Activated CD4-positive, CD25-positive, alpha-beta regulatory T cell treated with anti-CD3 and anti-CD28 coated beads, Interleukin-2, amount 50 U/mL, for 72 hours (primary cell): Measurements from ENCODE around the gene ABCC5.

ENCODE experiments used
- DNase-seq: peaks from one replicate; pipeline ENCODE4 v3.0.0; 2021

ABCC5 gene

GRCh38 chr3:183918178-183918577 lies 99.5 kb downstream of the ABCC5 start:
- DNase-seq, result no peak

- DNase-seq, result no peak
Observed at GRCh38 chr3:183917776-183918175, 99.9 kb downstream of the ABCC5 start.

DNA sequence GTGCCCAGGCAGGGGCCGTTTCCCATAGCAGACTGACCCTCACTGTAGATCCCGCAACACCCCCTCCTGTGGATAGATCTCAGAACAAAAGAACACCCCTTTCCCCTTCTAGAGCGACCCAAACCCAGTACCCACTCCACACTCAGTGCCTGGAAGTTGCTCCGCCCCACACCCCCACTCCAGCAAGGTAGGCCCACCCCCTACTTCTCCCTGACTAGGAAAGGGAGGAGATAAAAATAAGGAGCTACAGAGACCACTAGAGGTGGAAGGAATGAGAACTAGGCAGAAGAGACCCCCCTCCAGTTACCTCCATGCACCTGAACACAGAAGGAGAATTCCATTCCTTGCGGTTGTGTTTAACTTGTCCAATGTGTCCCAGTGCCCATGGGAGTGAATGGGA lies 102.8 kb downstream of the ABCC5 start:
- no peak for DNase-seq

DNA sequence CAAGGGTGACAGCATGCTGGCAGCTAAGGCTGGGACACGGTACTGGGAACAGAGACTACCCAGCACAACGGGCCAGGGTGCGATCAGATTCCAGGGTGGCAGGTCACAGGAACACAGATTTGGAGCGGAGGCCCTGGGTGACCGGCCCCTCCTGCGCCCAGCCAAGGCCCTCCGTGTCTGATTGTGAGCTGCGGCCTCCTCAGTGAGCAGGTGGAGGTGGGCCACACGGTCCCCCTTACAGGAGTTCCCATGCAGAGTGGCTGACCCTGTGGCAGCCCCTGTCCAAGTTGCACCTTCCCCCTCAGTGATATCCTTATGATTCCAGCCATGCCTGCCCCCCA lies 104.1 kb downstream of the ABCC5 start:
- no peak for DNase-seq

DNA sequence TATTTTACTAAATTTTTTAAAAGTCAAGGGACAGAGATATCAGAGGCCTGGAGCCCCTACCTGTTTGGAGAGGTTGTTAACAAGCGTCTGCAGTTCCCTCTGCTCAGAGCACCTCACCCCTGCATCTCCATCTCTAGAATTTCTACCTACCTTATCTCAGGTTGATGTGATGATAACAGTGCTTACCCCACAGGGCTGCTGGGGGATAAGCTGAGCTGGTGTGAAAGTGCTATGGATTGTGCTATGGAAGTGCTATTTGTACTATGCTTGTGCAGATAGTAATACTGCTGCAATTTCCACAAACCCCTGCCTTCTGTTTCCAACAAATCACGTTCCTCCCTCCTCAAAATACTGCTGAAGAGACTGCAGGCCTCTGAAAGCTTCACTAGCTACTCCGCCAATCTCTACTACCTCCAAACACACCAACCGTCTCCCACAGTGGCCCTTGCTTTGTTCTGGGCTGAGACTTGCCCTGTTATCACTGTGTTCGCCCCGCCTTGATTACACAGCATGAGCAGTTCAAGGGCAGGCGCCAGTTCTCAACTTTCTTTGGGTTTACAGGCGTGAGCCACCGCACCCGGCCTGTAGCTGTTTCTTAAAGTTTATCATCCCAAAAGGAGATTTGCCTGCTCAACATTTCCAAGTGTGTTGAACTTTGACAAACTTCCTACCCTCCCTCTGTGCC lies 104.6 kb downstream of the ABCC5 start:
- no peak for DNase-seq

DNA sequence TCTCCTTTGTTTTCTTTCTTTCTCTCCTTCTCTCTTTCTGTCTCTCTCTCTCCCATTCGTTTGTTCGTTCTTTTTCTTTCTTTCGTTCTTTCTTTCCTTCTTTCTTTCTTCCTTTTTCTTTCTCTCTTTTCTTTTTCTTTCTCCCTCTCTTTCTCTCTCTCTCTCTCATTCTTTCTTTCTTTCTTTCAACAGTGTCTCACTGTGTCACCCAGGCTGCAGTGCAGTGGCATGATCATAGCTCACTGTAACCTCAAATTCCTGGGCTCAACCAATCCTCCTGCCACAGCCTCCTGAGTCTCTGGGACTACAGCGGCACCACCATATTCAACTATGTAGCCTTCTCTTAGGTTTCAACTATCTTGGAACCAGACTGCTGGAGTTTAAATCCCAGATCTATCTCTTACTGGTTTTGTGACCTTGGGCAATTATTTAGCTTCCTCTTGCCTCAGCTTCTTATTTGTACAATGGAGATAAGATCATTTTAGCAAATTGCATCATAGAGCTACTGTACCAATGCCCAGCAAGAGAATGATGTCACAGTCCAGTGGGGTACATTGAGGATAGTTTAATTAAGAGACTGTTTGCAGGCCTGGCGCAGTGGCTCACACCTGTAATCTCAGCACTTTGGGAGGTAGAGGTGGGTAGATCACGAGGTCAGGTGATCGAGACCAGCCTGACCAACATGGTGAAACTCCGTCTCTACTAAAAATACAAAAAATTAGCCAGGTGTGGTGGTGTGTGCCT lies 105.7 kb downstream of the ABCC5 start:
- no peak for DNase-seq

DNA sequence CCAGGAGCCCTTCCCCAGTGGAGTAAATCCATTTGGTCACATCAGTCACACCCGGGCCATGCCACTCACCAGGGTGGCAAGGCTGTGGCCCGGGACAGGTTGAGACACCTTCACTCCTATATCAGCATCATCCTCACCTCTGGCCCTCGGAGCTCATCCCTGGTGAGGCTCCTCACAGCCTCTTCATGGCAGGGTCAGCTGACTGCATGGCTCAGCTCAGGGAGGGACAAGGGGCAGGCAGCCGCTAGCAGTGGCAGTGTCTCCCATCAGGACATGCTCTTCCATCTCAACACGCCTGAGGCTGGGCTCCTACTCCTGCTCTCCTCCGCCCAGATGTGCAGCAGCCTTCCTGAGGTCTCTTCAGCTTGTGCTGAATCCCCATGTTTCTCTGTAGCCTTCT lies 106.6 kb downstream of the ABCC5 start:
- no peak for DNase-seq

DNA sequence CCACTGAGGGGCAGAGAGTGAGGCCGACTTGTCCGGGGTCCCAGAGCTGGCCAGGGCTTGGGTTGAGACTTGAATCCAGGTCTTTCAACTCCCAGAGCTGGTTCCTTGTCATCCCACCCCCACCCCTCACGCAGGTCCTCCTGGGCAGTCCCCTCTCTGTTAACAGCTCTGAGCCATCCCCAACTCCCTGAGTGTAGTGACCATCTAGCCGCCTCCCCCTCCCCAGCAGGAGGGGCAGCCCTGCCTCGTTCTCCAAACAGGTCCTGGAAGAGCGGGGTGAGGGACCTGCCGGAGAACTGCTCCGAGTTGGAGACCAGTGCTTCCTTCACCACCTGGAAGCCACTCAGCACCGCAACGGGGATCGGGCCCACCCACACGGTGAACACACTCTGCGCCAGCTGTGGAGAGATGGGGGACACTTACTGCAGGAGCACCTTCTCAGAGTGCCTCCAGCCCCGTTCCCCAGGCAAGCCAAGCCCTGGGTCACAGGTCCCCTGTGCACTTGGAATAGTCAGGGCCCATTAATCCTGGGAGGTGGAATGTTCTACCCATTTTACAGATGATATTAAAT lies 108.6 kb downstream of the ABCC5 start:
- no peak for DNase-seq

- no peak for DNase-seq
Observed at GRCh38 chr3:183907911-183908331, 109.8 kb downstream of the ABCC5 start.

DNA sequence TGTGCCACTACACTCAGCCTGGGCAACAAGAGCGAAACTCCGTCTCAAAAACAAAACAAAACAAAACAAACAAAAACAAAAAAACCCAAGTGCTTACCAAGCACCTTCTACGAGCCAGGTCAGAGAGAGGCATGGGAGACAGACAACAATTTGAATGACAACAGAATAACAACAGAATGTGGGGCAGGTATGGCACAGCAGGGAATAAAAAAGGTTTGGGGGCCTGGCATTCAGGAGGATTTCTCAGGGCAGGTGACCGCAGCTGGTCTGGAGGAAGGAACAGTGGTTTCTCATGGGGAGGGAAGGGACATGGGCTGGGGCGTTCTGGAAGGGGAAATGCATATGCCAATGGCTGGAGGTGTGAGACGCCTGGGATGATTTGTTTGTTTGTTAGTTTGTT lies 110.5 kb downstream of the ABCC5 start:
- DNase-seq, result no peak

- no peak for DNase-seq
Observed at GRCh38 chr3:183906234-183906921, 111.3 kb downstream of the ABCC5 start.

DNA sequence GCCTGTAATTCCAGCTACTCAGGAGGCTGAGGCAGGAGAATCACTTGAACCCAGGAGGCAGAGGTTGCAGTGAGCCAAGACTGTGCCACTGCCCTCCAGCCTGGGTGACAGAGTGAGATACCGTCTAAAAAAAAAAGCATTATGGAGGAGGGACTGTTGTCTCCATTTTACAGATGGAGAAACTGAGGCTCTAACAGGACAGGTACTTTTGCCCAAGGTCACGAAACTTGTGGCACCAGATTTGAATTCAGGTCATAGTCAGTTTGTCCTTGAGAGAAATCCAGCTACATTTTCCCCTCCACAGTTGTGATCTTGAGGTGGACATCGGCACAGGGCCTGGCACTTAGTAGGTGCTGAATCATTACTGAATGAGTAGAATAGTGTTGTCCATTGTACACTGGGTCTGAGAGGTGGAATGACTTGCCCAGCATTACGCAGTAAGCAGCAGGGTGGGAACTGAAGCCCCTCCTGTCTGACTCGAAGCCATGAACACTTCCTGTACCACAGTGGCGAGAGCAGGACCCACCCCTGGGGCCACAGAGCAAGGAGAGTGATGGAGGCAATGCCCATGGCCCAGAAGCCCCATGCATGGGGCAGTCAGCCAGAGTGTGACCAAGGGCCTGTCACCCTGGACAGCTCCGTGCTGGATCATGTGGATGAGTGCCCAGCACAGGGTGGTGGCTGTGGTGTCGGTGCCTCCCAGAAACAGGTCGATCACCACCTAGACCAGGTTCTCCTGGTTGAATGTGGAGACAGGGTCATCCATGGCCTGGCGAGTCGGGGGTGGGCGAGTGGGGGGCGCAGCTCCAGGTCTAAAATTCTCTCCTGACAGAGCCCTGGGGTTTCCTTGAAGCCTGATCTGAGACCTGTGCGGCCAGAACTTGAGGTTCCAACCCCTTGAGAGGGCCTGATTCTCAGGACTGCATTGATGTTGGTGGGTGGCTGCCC lies 112.6 kb downstream of the ABCC5 start:
- DNase-seq, result no peak

GRCh38 chr3:183898028-183898431 lies 119.7 kb downstream of the ABCC5 start:
- no peak for DNase-seq

DNA sequence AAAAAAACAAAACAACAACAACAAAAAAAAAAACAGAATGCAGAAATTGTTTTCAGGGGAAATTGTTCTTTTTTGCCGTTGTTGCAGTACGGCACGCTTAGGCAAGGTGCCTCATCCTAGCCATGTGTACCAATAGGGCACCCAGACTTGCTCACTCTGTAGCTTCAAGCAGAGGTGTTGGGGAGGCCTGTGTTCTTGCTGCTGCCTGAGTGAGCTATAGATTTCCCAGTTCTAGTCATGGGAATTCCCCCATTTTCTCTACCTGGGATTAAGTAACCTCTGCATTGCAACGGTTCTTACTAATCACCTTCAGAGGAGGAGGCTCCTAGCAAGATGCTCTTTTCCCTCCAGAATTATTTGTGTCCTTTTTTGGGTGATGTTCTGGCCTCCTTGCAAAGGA lies 120.1 kb downstream of the ABCC5 start:
- DNase-seq, result no peak

- DNase-seq, result no peak
Observed at GRCh38 chr3:183896610-183897009, 121.1 kb downstream of the ABCC5 start.

GRCh38 chr3:183896184-183896583 lies 121.5 kb downstream of the ABCC5 start:
- DNase-seq, result no peak

DNA sequence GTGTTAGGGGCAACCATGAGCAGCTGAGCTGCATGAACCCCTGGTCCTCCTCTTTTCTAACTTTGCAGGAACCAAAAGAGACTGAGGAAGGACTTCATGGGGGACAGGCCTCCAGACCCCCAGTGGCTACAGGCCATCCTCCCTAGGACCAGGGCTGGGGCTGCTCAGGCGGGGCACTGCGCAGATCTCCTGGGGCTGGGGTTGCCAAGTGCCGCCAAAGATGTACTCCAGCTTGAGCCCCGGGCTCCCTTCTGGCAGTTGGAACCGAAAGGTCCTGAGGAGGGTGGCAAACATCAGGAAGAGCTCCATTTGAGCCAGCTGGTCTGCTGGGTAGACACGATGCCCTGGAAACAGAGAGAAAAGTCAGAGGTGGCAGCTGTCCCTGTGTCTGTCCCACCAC lies 121.9 kb downstream of the ABCC5 start:
- DNase-seq, result no peak

GRCh38 chr3:183895296-183895695 lies 122.4 kb downstream of the ABCC5 start:
- DNase-seq, result no peak

- no peak for DNase-seq
Observed at GRCh38 chr3:183892610-183893214, 125.0 kb downstream of the ABCC5 start.

- DNase-seq, result no peak
Observed at GRCh38 chr3:183885766-183886165, 131.9 kb downstream of the ABCC5 start.

DNA sequence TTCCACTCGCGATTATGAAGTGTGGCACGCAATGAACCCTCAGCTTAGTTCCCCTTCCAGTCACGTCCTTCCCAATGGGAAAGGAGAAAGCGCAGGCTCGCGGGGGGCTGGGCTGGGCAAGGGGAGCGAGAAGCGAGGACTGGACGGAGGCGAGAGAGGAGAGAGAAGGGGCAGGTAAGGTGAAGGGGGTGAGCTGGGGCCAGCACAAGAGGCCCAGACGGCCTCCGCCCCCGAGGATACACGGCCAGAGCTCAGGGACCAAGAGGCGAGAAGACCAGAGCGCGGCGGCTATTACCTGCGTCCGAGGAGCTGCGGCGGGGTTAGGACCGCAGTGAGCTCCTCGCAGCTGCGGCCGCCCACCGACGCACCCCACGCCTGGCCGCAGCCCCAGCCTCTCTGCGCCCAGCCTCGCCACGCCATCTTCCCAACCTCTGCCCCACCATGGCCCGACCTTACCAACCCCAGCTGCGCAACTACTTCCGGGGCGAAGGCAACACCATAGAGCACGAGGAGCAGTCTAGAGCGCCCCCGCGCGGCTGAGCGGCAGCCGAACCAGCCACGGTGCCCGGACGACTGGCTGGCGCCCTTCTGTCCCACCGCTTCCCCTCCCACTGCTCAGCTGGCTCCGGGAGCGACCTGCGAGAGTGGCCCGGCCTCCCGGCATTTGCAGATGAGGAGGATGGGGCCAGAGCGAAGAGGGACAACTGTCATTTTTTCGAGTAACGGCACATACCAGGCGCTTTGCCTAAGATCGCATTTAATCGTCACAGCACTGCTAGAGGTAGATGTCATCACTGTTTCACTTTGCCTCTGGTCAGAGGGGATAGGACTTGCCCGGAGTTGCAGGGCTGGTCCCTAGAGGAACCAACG lies 133.0 kb downstream of the ABCC5 start, which contains the start of gene PARL:
TSS of gene PARL (minus strand) at position 454 of the 870 bp plus-strand sequence. CDS start at position 420, 34 bp downstream.
- DNase-seq, result peak; percentile 99
